ENCODE measurements around the gene MBD3L2B.

Gene MBD3L2B

DNA sequence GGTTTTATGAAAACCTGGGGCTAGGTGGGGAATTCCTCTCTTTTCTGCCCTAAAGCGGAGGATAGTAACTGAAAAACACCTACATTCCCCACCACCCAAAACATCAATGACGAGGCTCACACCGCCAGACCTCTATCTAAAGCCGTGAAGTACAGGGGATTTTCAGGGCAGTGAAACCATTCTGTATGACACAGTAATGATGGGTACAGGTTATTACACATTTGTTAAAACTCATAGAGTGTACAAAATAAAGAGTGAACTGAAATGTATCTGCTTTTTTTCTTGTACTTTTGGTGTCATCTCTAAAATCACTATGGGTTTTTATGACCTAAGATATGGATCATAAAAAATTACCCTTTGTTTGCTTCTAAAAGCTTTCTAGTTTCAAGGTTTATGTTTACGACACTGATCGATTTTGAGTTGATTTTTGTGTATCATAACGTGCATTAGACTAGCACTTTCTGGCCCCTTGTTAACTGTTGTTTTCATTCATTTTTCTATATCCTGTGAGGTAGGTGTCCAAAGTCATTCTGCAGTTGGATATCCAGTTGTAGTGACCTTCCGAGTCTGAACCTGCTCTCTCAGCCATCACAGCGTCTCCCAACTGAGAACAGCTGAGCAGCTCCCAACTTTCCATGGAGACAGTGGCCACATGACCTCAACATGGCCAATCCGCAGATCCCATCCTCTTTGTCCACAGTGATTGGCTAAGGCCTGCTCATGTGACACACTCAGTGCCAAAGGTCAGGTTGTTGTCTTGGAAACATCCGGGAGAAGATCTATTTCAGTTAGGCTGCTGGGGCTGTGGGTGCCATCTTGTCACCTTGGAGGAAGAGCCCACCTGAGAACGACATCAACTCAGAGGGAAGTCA lies 10.3 kb downstream of the MBD3L2B start:
- no peak for DNase-seq

DNA sequence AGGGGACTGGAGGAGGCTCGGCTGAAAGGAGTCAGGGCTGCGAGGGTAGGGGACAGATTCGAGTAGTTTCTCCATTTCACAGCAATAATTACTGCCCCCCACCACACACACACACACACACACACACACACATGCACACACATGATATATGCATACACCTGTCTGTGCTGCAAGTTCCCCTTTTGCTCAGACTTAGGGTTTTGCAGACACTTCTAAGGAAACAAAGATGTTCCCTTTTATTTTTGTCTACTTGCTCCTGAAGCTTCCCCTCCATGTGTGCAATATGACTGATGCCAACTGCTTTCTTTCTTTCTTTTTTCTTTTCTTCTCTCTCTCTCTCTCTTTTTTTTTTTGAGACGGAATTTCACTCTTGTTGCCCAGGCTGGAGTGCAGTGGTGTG lies 13.4 kb downstream of the MBD3L2B start:
- no peak for DNase-seq

GRCh38 chr19:7006135-7006704 lies 15.0 kb downstream of the MBD3L2B start:
- DNase-seq, result no peak

DNA sequence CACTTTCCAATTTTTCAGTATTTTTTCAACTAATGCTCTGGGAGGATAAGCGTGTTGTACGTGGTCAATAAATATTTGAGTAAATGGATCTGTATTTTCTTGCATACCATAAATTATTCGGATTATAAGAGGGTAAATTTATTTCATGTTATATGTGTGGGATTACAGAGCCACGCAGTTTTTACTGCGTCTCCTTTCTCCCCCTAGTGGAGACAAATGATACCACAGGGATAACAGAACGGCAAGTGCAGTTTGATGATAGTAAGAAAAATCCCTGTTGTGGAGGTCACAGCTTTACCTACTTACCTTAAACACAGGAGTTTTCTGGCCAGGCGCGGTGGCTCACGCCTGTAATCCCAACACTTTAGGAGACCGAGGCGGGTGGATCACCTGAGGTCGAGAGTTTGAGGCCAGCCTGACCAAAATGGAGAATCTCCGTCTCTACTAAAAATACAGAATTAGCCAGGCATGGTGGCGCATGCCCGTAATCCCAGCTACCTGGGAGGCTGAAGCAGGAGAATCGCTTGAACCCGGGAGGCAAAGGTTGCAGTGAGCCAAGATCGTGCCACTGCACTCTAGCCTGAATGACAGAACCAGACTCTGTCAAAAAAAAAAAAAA lies 16.8 kb downstream of the MBD3L2B start:
- no peak for DNase-seq

DNA sequence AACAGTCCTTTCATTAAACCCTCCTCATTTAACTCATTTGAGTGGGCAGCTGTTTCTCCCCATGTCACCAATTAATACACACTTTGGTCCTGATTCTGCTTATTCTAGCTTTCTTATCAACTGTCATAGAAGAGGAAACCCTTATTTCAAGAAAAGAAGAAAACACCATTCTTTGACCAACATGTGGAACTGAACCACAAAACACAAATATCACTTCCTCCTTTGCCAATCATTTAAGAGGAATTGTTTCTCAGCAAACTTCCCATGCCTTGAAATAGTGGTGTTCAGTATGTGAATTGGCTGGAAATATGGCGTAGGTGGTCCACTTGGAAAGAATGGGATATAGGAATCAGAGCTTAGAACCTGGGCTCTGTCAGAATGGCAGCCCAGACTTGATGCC lies 20.4 kb downstream of the MBD3L2B start:
- DNase-seq, result no peak

GRCh38 chr19:7000333-7000732 lies 20.9 kb downstream of the MBD3L2B start:
- no peak for DNase-seq

DNA sequence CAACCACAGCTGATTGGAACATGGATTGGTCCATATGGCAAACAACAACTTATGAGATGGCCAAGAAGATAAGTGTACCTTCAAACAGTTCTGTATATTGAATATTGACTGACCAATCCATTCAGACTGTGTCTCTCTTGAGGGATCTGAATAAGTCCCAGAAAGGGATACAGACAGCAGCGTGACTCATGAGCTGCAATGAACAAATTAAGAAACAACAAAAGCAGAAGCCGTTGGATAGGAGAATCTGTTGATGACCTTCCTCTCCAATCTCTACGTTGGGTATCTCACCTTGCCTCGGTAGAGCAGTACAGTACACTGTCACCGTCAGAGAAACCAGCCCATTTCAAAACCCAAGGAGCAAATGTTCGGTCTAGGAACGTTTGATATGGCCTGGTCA lies 21.3 kb downstream of the MBD3L2B start:
- DNase-seq, result no peak

DNA sequence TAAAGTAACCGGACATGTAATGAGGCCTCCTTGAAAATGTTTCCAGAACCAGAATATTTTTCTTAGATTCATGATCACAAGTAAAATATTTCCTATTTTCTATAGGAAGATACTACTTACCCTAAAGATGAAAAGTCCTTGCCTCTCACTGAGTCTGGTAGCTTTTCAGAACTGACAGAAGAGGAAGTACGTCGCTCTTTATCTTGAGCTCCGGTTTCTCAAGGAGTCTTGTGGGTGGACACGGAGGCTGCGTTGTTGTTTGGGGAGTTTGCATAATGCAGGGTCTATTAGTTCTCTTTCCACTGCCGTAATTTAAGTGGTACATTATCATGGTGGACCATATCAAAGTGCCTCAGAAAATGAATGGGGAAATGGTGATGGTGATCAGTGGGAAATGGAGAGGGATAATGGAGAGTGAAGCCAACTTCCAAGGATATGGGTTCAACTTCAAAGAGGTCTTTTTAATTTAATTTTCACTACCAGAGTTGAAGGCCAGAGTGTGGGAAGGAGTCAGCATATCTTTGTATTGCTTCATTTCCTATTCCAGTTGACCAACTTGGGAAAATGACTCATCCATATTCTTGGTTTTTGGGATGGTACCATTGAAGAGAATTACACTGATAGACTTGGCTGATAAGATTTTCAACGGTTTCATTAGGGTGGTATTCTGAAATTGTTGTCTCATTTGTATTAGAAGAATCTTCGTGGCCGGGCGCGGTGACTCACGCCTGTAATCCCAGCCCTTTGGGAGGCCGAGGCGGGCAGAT lies 23.4 kb downstream of the MBD3L2B start:
- no peak for DNase-seq

DNA sequence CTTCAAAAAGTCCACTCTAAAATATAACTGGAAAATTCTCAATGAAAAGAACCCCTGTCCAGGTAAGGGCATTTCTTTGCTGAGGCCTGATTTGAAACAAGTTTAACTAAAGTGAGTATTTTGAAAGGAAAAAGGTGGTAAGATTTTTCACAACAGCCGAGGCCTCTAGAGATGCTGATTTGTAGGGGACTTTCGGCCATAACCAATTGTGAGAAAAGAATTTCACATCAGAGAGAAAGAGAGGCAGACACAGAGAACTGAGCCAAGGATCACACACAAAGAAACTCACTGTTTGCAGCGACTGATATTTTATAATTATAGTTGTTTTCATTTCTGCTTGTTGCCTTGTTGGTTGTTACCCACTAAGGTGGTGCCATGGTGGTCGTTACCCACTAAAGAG lies 24.4 kb downstream of the MBD3L2B start:
- no peak for DNase-seq

DNA sequence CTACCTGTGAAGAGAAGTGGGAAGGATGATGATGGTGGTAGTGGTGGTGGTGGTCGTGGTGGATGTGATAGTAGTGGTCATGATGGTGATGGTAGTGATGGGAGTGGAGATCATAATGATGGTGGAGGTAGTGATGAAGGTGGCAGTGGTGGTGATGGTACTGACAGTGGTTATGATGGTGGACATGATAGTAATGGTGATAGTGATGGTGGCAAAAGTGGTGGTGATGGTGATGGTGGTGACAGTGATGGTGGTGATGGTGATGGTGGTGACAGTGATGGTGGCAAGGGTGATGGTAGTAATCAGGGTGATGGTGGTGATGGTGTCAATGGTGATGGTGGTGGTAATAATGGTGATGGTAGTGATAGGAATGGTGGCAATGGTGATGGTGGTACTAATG lies 26.2 kb downstream of the MBD3L2B start:
- DNase-seq, result no peak

DNA sequence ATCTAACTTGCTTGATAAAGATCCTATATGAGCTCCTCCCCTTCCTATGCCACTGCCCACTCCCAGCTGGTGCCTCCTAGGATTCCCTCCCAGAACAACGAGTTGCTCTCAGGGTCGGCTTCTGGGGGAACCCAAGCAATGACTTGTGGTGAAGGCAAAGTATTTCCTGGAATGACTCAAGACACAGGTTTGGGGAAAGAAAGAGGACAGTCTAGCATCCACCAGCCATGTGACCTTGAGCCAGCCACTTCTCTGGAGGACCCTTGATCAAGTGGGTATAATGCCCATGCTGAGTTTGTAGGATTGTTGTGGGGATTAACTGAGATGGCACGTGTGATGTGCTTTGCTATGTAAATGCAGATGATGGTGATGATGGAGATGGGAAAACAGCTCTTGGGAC lies 33.0 kb downstream of the MBD3L2B start:
- DNase-seq, result no peak

- DNase-seq, result no peak
These were observed 33.4 kb downstream of the MBD3L2B start for GRCh38 chr19:6987850-6988249.

DNA sequence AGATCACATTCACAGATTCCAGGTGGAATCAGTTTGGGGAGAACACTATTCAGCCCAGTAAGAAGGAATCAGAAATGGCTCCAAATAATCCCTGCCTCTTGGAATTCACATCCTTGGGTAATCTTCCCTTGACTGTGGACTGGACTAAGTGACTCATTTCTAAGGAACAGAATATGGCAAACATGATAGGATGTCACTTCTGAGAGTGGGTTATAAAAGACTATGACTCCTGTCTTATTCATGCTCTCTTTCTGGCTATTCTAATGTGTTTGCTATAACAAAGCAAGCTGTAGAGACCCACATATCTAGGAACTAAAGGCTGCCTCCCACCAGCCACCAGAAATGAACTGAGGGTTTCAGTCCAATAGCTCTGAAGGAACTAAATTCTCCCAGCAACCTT lies 37.8 kb downstream of the MBD3L2B start:
- DNase-seq, result no peak

DNA sequence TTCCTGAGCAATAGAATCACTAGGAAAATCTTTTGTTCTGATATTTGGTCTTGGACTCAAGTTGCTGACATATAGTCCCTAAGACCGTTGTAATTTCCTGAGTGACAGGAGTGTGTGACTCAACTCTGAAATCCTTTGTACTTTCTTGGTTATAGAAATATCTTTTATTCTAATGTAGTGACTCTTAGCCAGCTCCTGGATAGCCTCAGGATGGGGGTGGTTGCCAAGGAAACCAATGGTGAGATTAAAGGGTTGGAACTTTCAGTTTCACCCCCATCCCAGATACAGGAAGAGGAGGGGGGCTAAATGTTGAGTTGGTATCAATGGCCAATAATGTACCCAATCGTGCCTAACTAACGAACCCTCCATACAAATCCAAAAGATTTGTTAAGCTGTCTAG lies 41.8 kb downstream of the MBD3L2B start:
- no peak for DNase-seq

GRCh38 chr19:6976197-6976596 lies 45.0 kb downstream of the MBD3L2B start:
- DNase-seq, result no peak

DNA sequence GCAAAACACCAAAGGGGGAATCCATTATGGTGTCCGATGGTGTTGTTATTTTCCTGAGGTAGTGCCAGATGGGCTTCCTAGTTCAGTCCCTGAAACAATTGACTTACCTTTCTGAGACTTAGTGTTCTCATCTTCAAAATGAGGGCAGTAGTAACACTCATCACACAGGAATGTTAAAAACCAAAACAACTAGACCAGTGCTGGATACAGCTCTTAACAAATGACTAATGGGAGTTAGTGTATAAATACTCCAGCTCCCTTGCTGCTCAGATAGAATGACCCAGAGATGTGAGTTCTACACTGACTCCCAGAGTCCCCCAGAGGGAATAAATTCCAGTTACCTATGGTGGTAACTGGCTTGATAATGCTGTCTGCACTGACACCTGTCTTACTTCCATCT lies 49.9 kb downstream of the MBD3L2B start:
- DNase-seq, result no peak

GRCh38 chr19:6970443-6970842 lies 50.8 kb downstream of the MBD3L2B start:
- DNase-seq, result no peak

GRCh38 chr19:6970021-6970420 lies 51.2 kb downstream of the MBD3L2B start:
- no peak for DNase-seq

- no peak for DNase-seq
These were observed 51.7 kb downstream of the MBD3L2B start for GRCh38 chr19:6969490-6969889.
